GM12878 (cell line): ENCODE measurements around the gene NPFFR2. TPM values are rescaled to one million over a fixed set of nuclear protein-coding genes. Genes with fewer than 3 reads are reported as not detected.

Experiments used
- ATAC-seq: fragments of 200-7000 bp; cut with Tn5 transposase; 3 replicates; pipeline ENCODE4 v1.9.1; 2020; ENCODE audit warnings: mild to moderate bottlenecking, moderate library complexity
- BruUV-seq: library from RNA; stranded (reverse); fragments of 400-500 nt; replicated peaks from 2 replicates; lab custom pipeline; 2021; lab: Mats Ljungman, UMichigan
- CTCF ChIA-PET: fragments of 300-600 bp; sonication (Branson Sonifier 250); formaldehyde crosslinking; extraction: SDS; loops from one replicate; lab custom pipeline; 2021; ENCODE audit warnings: inconsistent platforms; lab: Yijun Ruan, JAX
- POLR2A ChIA-PET: fragments of 350-600 bp; formaldehyde crosslinking; extraction: SDS; loops from one replicate; lab custom pipeline; 2021; ENCODE audit warnings: inconsistent platforms; lab: Charles Lee
- RAD21 ChIA-PET: fragments of 300-600 bp; sonication (Branson Sonifier 250); formaldehyde crosslinking; loops from one replicate; lab custom pipeline; 2023; ENCODE audit warnings: antibody characterized with exemption; ENCODE audit not compliant: unreplicated experiment; lab: Charles Lee
- SMC1A ChIA-PET: fragments of 300-600 bp; sonication (Branson Sonifier 250); formaldehyde crosslinking; loops from one replicate; lab custom pipeline; 2023; ENCODE audit not compliant: unreplicated experiment, uncharacterized antibody; lab: Charles Lee
- DNase-seq: peaks from one replicate; pipeline ENCODE4 v3.0.0-alpha.2; 2011; ENCODE audit warnings: low read depth, low spot score
- FAIRE-seq: peaks from 3 replicates; lab custom pipeline; 2011; peaks lifted over from hg19 to GRCh38; lab: Jason Lieb, UNC
- H2AFZ ChIP-seq: 2 replicates; pipeline ENCODE4 v1.6.0; 2011; ENCODE audit warnings: low read depth, low read length, control low read depth; ENCODE audit not compliant: control insufficient read depth
- H3K27ac ChIP-seq: 2 replicates; pipeline ENCODE4 v1.5.1; 2011; ENCODE audit warnings: control low read depth; ENCODE audit not compliant: control insufficient read depth, insufficient read depth
- H3K27me3 ChIP-seq, 2 experiments: replicated peaks in 1 of 2; 2 replicates each; pipeline versions ENCODE4 v1.6.0 to v1.6.1; 2011; ENCODE audit warnings: low read length in 1 of 2; ENCODE audit not compliant: control insufficient read depth in 2 of 2, insufficient read depth in 2 of 2
- H3K36me3 ChIP-seq, 2 experiments: 2 replicates each; pipeline ENCODE4 v1.5.1; 2011; ENCODE audit warnings: low read length in 1 of 2; ENCODE audit not compliant: control insufficient read depth in 2 of 2, insufficient read depth in 2 of 2
- H3K4me1 ChIP-seq: 2 replicates; pipeline ENCODE4 v1.6.1; 2011; ENCODE audit warnings: mild to moderate bottlenecking, low read length, moderate library complexity, mixed read lengths; ENCODE audit not compliant: control insufficient read depth, insufficient read depth
- H3K4me2 ChIP-seq: 2 replicates; pipeline ENCODE4 v1.6.0; 2011; ENCODE audit warnings: control low read depth; ENCODE audit not compliant: control insufficient read depth, insufficient read depth
- H3K4me3 ChIP-seq: fragments of 200-600 bp; sonication (generic); 2 replicates; pipeline ENCODE4 v1.5.1; 2016
- H3K79me2 ChIP-seq: 2 replicates; pipeline ENCODE4 v1.6.0; 2011; ENCODE audit warnings: low read length; ENCODE audit not compliant: control insufficient read depth, insufficient read depth
- H3K9ac ChIP-seq: 2 replicates; pipeline ENCODE4 v1.8.0; 2011; ENCODE audit warnings: low read length, control low read depth, mixed read lengths; ENCODE audit not compliant: control insufficient read depth, insufficient read depth
- H3K9me3 ChIP-seq: replicated peaks from 3 replicates; pipeline ENCODE4 v1.5.1; 2011; ENCODE audit warnings: mild to moderate bottlenecking, low read length; ENCODE audit not compliant: control insufficient read depth, insufficient read depth
- H4K20me1 ChIP-seq: 2 replicates; pipeline ENCODE4 v1.6.0; 2011; ENCODE audit not compliant: control insufficient read depth, insufficient read depth
- ATF7 ChIP-seq: fragments of 450-650 bp; IDR thresholded peaks from 2 replicates; pipeline ENCODE4 v1.6.1; 2016; ENCODE audit warnings: low read depth, mild to moderate bottlenecking
- BCL11A ChIP-seq: IDR thresholded peaks from 2 replicates; pipeline ENCODE4 v1.6.1; 2011; ENCODE audit warnings: low read depth, low read length
- BMI1 ChIP-seq: fragments of 450-650 bp; IDR thresholded peaks from 2 replicates; pipeline ENCODE4 v1.6.1; 2016; ENCODE audit warnings: mild to moderate bottlenecking, moderate library complexity, borderline replicate concordance
- DPF2 ChIP-seq: fragments of 450-650 bp; IDR thresholded peaks from 2 replicates; pipeline ENCODE4 v1.6.1; 2017; ENCODE audit warnings: mild to moderate bottlenecking
- JUNB ChIP-seq: IDR thresholded peaks from 2 replicates; pipeline ENCODE4 v1.6.1; 2016; ENCODE audit warnings: antibody characterized with exemption, mild to moderate bottlenecking
- MTA2 ChIP-seq: fragments of 450-650 bp; IDR thresholded peaks from 2 replicates; pipeline ENCODE4 v1.6.1; 2016; ENCODE audit warnings: low read depth, mild to moderate bottlenecking, moderate library complexity
- NFXL1 ChIP-seq: fragments of 450-650 bp; IDR thresholded peaks from 2 replicates; pipeline ENCODE4 v1.6.1; 2017; ENCODE audit warnings: antibody characterized with exemption, mild to moderate bottlenecking, borderline replicate concordance
- SMARCA5 ChIP-seq: fragments of 450-650 bp; IDR thresholded peaks from 2 replicates; pipeline ENCODE4 v1.6.1; 2017; ENCODE audit warnings: mild to moderate bottlenecking
- SPI1 ChIP-seq: IDR thresholded peaks from 2 replicates; pipeline ENCODE4 v1.6.1; 2011; ENCODE audit warnings: low read depth, mild to moderate bottlenecking, low read length, moderate library complexity, borderline replicate concordance; ENCODE audit not compliant: insufficient read depth
- ZBTB33 ChIP-seq: fragments of 450-650 bp; IDR thresholded peaks from 2 replicates; pipeline ENCODE4 v1.6.1; 2017; ENCODE audit warnings: mild to moderate bottlenecking
- ZNF24 ChIP-seq: fragments of 450-650 bp; IDR thresholded peaks from 2 replicates; pipeline ENCODE4 v1.6.1; 2017; ENCODE audit warnings: antibody characterized with exemption, mild to moderate bottlenecking
- WGBS: methylation state at CpG from one replicate; pipeline ENCODE4 v1.1.6; 2016; ENCODE audit warnings: low lambda C conversion rate; ENCODE audit not compliant: insufficient replicate concordance, insufficient coverage; ENCODE audit errors: missing lambda C conversion rate; 5-methylcytosine and 5-hydroxymethylcytosine counted together
- in situ Hi-C: fragments of 300-500 bp; cut with MboI; formaldehyde crosslinking; loops from 9 replicates; pipeline ENCODE4 v1.14.3; 2018; ENCODE audit warnings: mixed read lengths
- intact Hi-C: fragments of 100-400 bp; cut with micrococcal nuclease; formaldehyde crosslinking; loops from one replicate; pipeline ENCODE4 v1.14.2; 2022; ENCODE audit not compliant: unreplicated experiment
- polyA plus RNA-seq, 11 experiments: library from polyadenylated mRNA; depleted of rRNA in 4 of 11; unstranded in 6 of 11; stranded (reverse) in 5 of 11; fragments of >200 nt; fragmentation: Nextera tagmentation in 4 of 11; fragmentation: Illumina TruSeq in 1 of 11; extraction: Ambion mirVana in 4 of 11; extraction: Trizol in 1 of 11; gene quantifications; 1 replicate in 1 of 11; 2 replicates in 10 of 11; pipeline versions ENCODE4 v1.2.1 to v1.2.3, GENCODE V29; 2011 to 2016; ENCODE audit warnings: inconsistent platforms in 2 of 11, missing spikeins in 2 of 11, low read depth in 1 of 11
- total RNA-seq, 4 experiments: library from RNA; depleted of rRNA in 3 of 4; stranded (reverse); fragments of >200 nt in 3 of 4; fragmentation: Illumina TruSeq in 1 of 4; extraction: Trizol in 1 of 4; gene quantifications; 2 replicates each; pipeline versions ENCODE4 v1.2.1 to v1.2.3, GENCODE V29; 2013 to 2021
- TF ChIP-seq, protein P1 (sequence below), 3 experiments: IDR thresholded peaks in 2 of 3; conservative IDR thresholded peaks in 1 of 3; 2 replicates each; pipeline ENCODE4 v1.5.1; 2011; ENCODE audit warnings: low read depth in 3 of 3, low read length in 3 of 3, mild to moderate bottlenecking in 3 of 3, control low read depth in 2 of 3, moderate library complexity in 2 of 3, inconsistent platforms in 1 of 3, mixed read lengths in 1 of 3; ENCODE audit not compliant: control insufficient read depth in 2 of 3, insufficient read depth in 1 of 3; ENCODE audit errors: extremely low read depth in 1 of 3
- TF ChIP-seq, protein P2 (sequence below): fragments of 450-650 bp; IDR thresholded peaks from 2 replicates; pipeline ENCODE4 v1.6.1; 2016; ENCODE audit warnings: mild to moderate bottlenecking, moderate library complexity, borderline replicate concordance
- TF ChIP-seq, protein P3 (sequence below): IDR thresholded peaks from 2 replicates; pipeline ENCODE4 v1.6.1; 2011; ENCODE audit warnings: mild to moderate bottlenecking, low read depth, low read length, moderate library complexity; ENCODE audit not compliant: insufficient replicate concordance
- TF ChIP-seq, protein P4 (sequence below): IDR thresholded peaks from 2 replicates; pipeline ENCODE4 v1.6.1; 2012; ENCODE audit warnings: low read depth, low read length, improper control_type of control experiment

Gene NPFFR2
- total and polyA plus RNA-seq, 10 of the 15 experiments (the other 5 are each of a cell fraction or from before 2014, with no cell fraction given) = not detected

DNA sequence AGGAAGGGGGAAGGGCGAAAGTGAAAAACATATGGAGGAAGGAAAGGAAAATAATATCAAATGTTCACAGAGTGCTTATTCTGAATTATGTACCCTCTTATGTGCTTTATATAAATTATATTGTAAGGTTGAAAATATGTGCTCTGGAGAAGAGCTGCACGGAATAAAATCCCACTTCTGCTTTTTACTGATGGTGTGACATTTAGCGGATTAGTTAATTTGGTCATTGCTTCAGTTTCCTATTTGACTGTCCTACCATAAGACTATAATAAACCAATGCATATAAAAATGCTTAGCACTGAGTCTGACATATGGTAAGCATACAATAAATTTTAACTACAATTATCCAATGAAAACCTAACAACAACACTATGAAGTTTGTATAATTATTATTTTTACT is 86.2 kb downstream of the NPFFR2 start:
- Histone ChIP-seq H3K27me3 (no peaks in the 10 kb centered on the region), H3K36me3 (no peaks in the 10 kb centered on the region), H3K4me2 (no peak overlapping the region), H3K4me3 (no peak overlapping the region), H3K79me2 (no peaks in the 10 kb centered on the region), H3K9me3 (no peaks in the 10 kb centered on the region; the same call in 1 of the 3 replicates), H2AFZ (no peak overlapping the region), H3K27ac (no peak overlapping the region), H4K20me1 (no peaks in the 10 kb centered on the region), H3K4me1 (no peaks in the 10 kb centered on the region; the same call in 1 of the 2 replicates), H3K9ac (no peak overlapping the region)
- SMC1A ChIA-PET = interaction anchor here (1.2 kb wide), 1 partner anchor 23 kb away, joined by 3 read pairs; no protein-coding TSS in a partner anchor
- CTCF ChIA-PET = no interaction called here
- no peak for DNase-seq
- 47% methylated on average over 3 of the region's 3 CpGs for WGBS
- intact Hi-C loops (loop anchor here (10.0 kb wide), 1 partner anchor 1283 kb away; the partner anchor contains the start of gene GRSF1), in situ Hi-C loops (loop anchor here (25.0 kb wide), 1 partner anchor 1494 kb away; the partner anchor contains the start of gene RASSF6)
- no peak for FAIRE-seq
- no TSS peak for BruUV-seq
- POLR2A ChIA-PET = no interaction called here
- ATAC-seq = peak; percentile 94
- RAD21 ChIA-PET = no interaction called here
- TF ChIP-seq, protein P1, sequence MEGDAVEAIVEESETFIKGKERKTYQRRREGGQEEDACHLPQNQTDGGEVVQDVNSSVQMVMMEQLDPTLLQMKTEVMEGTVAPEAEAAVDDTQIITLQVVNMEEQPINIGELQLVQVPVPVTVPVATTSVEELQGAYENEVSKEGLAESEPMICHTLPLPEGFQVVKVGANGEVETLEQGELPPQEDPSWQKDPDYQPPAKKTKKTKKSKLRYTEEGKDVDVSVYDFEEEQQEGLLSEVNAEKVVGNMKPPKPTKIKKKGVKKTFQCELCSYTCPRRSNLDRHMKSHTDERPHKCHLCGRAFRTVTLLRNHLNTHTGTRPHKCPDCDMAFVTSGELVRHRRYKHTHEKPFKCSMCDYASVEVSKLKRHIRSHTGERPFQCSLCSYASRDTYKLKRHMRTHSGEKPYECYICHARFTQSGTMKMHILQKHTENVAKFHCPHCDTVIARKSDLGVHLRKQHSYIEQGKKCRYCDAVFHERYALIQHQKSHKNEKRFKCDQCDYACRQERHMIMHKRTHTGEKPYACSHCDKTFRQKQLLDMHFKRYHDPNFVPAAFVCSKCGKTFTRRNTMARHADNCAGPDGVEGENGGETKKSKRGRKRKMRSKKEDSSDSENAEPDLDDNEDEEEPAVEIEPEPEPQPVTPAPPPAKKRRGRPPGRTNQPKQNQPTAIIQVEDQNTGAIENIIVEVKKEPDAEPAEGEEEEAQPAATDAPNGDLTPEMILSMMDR (IDR thresholded peaks at IDR 0.05 in 2 of 3, conservative IDR thresholded peaks at IDR 0.05 in 1 of 3; ENCODE audit: control insufficient read depth in 2 of 3, extremely low read depth in 1 of 3, insufficient read depth in 1 of 3, low read depth in 3 of 3, low read length in 3 of 3) = no peak
- TF ChIP-seq, protein P2, sequence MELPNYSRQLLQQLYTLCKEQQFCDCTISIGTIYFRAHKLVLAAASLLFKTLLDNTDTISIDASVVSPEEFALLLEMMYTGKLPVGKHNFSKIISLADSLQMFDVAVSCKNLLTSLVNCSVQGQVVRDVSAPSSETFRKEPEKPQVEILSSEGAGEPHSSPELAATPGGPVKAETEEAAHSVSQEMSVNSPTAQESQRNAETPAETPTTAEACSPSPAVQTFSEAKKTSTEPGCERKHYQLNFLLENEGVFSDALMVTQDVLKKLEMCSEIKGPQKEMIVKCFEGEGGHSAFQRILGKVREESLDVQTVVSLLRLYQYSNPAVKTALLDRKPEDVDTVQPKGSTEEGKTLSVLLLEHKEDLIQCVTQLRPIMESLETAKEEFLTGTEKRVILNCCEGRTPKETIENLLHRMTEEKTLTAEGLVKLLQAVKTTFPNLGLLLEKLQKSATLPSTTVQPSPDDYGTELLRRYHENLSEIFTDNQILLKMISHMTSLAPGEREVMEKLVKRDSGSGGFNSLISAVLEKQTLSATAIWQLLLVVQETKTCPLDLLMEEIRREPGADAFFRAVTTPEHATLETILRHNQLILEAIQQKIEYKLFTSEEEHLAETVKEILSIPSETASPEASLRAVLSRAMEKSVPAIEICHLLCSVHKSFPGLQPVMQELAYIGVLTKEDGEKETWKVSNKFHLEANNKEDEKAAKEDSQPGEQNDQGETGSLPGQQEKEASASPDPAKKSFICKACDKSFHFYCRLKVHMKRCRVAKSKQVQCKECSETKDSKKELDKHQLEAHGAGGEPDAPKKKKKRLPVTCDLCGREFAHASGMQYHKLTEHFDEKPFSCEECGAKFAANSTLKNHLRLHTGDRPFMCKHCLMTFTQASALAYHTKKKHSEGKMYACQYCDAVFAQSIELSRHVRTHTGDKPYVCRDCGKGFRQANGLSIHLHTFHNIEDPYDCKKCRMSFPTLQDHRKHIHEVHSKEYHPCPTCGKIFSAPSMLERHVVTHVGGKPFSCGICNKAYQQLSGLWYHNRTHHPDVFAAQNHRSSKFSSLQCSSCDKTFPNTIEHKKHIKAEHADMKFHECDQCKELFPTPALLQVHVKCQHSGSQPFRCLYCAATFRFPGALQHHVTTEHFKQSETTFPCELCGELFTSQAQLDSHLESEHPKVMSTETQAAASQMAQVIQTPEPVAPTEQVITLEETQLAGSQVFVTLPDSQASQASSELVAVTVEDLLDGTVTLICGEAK = no peak
- TF ChIP-seq ATF7 = peak; percentile 21; the same call in 1 of the 2 replicates
- TF ChIP-seq JUNB = 0 out of 2 replicates have a peak, but pooled peaks have one; percentile 26
- no peak for TF ChIP-seq SMARCA5
- no peak for TF ChIP-seq NFXL1
- peak; percentile 70 for TF ChIP-seq MTA2
- TF ChIP-seq BCL11A = peak; percentile 53; the same call in 1 of the 2 replicates
- TF ChIP-seq ZNF24 = peak; percentile 69
- peak; percentile 37; the same call in 1 of the 2 replicates for TF ChIP-seq BMI1
- peak; percentile 99 for TF ChIP-seq ZBTB33
- TF ChIP-seq SPI1 = peak; percentile 91
- peak; percentile 68; the same call in 1 of the 2 replicates for TF ChIP-seq DPF2
- TF ChIP-seq, protein P3, sequence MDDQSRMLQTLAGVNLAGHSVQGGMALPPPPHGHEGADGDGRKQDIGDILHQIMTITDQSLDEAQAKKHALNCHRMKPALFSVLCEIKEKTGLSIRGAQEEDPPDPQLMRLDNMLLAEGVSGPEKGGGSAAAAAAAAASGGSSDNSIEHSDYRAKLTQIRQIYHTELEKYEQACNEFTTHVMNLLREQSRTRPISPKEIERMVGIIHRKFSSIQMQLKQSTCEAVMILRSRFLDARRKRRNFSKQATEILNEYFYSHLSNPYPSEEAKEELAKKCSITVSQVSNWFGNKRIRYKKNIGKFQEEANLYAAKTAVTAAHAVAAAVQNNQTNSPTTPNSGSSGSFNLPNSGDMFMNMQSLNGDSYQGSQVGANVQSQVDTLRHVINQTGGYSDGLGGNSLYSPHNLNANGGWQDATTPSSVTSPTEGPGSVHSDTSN = no peak
- TF ChIP-seq, protein P4, sequence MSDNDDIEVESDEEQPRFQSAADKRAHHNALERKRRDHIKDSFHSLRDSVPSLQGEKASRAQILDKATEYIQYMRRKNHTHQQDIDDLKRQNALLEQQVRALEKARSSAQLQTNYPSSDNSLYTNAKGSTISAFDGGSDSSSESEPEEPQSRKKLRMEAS = no peak
